Mammary epithelial cell (primary cell): ENCODE data around the gene CDKAL1.

Source experiments
- CTCF ChIP-seq, 2 donors: IDR thresholded peaks in 1 of 2; conservative IDR thresholded peaks in 1 of 2; 2 replicates each; pipeline ENCODE4 v1.5.1; 2011 to 2012; ENCODE audit warnings: inconsistent platforms in 2 of 2, low read length in 2 of 2, mild to moderate bottlenecking in 2 of 2, control low read depth in 1 of 2, low read depth in 1 of 2; ENCODE audit not compliant: insufficient read depth in 1 of 2; ENCODE audit errors: extremely low read depth in 1 of 2
- EZH2 ChIP-seq: IDR thresholded peaks from 2 replicates; pipeline ENCODE4 v1.6.1; 2012; ENCODE audit warnings: low read length, inconsistent platforms, borderline replicate concordance

DNA sequence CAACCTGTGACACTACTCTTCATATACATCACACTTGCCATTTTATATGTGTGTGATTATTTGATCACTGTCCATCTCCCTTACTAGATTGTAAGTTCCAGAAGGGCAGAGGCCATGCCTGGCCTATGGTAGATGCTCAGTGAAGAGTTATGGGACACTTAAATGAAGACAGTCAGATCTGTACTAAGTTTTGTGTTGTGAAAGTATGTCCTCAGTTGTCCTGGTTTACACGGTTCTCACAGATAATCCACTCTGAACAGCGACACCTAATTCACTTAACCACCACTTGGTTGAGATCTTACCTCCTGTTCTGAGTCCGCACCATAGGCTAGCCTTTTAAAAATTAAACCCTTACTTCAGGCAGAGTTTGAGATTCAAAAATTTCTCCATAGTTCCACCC lies 625.2 kb downstream of the CDKAL1 start:
- no peak for TF ChIP-seq CTCF (conservative IDR thresholded peaks at IDR 0.05 in 1 of 2, IDR thresholded peaks at IDR 0.05 in 1 of 2; ENCODE audit: extremely low read depth in 1 of 2, insufficient read depth in 1 of 2, low read depth in 1 of 2, low read length in 2 of 2)
- TF ChIP-seq EZH2 = no peak
